ENCODE data around the gene DERL2.

DNA sequence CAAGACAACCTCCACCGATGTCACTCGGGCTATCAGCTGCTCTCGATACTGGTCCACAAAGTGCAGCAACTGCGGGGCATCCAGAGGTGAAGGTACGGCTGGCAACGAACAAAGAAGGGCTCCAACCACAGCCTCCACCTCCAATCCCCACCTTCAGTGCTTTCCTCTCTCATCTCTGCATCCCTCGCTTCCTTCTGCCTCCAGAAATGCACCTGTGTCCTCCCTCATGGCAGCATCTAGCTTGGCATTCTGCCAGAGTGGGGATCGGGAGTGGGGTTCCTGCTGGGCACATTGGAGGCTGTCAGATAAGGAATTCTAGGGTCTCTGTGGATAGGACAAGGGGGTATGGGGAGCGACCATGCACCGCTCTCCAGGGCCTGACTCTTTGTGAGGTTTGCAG, 29.0 kb upstream of the DERL2 start:
- TF ChIP-seq, protein P1, sequence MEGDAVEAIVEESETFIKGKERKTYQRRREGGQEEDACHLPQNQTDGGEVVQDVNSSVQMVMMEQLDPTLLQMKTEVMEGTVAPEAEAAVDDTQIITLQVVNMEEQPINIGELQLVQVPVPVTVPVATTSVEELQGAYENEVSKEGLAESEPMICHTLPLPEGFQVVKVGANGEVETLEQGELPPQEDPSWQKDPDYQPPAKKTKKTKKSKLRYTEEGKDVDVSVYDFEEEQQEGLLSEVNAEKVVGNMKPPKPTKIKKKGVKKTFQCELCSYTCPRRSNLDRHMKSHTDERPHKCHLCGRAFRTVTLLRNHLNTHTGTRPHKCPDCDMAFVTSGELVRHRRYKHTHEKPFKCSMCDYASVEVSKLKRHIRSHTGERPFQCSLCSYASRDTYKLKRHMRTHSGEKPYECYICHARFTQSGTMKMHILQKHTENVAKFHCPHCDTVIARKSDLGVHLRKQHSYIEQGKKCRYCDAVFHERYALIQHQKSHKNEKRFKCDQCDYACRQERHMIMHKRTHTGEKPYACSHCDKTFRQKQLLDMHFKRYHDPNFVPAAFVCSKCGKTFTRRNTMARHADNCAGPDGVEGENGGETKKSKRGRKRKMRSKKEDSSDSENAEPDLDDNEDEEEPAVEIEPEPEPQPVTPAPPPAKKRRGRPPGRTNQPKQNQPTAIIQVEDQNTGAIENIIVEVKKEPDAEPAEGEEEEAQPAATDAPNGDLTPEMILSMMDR (conservative IDR thresholded peaks at IDR 0.05; ENCODE audit: low read depth in 2 of 2) = no peak
- TF ChIP-seq, protein P2, sequence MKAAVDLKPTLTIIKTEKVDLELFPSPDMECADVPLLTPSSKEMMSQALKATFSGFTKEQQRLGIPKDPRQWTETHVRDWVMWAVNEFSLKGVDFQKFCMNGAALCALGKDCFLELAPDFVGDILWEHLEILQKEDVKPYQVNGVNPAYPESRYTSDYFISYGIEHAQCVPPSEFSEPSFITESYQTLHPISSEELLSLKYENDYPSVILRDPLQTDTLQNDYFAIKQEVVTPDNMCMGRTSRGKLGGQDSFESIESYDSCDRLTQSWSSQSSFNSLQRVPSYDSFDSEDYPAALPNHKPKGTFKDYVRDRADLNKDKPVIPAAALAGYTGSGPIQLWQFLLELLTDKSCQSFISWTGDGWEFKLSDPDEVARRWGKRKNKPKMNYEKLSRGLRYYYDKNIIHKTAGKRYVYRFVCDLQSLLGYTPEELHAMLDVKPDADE (IDR thresholded peaks at IDR 0.05) = no peak
- TF ChIP-seq, protein P3, sequence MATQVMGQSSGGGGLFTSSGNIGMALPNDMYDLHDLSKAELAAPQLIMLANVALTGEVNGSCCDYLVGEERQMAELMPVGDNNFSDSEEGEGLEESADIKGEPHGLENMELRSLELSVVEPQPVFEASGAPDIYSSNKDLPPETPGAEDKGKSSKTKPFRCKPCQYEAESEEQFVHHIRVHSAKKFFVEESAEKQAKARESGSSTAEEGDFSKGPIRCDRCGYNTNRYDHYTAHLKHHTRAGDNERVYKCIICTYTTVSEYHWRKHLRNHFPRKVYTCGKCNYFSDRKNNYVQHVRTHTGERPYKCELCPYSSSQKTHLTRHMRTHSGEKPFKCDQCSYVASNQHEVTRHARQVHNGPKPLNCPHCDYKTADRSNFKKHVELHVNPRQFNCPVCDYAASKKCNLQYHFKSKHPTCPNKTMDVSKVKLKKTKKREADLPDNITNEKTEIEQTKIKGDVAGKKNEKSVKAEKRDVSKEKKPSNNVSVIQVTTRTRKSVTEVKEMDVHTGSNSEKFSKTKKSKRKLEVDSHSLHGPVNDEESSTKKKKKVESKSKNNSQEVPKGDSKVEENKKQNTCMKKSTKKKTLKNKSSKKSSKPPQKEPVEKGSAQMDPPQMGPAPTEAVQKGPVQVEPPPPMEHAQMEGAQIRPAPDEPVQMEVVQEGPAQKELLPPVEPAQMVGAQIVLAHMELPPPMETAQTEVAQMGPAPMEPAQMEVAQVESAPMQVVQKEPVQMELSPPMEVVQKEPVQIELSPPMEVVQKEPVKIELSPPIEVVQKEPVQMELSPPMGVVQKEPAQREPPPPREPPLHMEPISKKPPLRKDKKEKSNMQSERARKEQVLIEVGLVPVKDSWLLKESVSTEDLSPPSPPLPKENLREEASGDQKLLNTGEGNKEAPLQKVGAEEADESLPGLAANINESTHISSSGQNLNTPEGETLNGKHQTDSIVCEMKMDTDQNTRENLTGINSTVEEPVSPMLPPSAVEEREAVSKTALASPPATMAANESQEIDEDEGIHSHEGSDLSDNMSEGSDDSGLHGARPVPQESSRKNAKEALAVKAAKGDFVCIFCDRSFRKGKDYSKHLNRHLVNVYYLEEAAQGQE (IDR thresholded peaks at IDR 0.05; ENCODE audit: unreplicated experiment) = no peak
- TF ChIP-seq POLR2AphosphoS5 (IDR thresholded peaks at IDR 0.05; ENCODE audit: low read depth) (no peak), EZH2 (IDR thresholded peaks at IDR 0.05; ENCODE audit: low read depth, unreplicated experiment) (no peak), JUNB (IDR thresholded peaks at IDR 0.05; ENCODE audit: unreplicated experiment) (no peak), EZH2phosphoT487 (IDR thresholded peaks at IDR 0.05; ENCODE audit: unreplicated experiment) (no peak)

Measured in GM23338 (cell line).